MM.1S (cell line): ENCODE results near the gene BRD1.
A peak's percentile ranks its signal among the peaks of the same experiment; 100 is the strongest.
"Not testable (repeated sequence)": the region's sequence is repeated elsewhere in the genome, so short reads cannot be mapped to it uniquely, and the experiment has no call there.

Experiments
- DNase-seq: peaks from one replicate; pipeline ENCODE4 v3.0.0-alpha.2; 2015
- H2AFZ ChIP-seq: fragments of 300-600 bp; sonication (generic); 2 replicates; pipeline ENCODE4 v1.6.0; 2016; ENCODE audit warnings: antibody characterized with exemption, low read length
- H3F3A ChIP-seq: fragments of 300-600 bp; sonication (generic); 2 replicates; pipeline ENCODE4 v1.6.1; 2016; ENCODE audit warnings: mild to moderate bottlenecking, antibody characterized with exemption, low read length, moderate library complexity, mixed read lengths; ENCODE audit not compliant: insufficient read depth
- H3K27ac ChIP-seq: fragments of 300-600 bp; sonication (generic); 2 replicates; pipeline ENCODE4 v1.5.1; 2016; ENCODE audit warnings: mild to moderate bottlenecking, low read length
- H3K27me3 ChIP-seq: fragments of 300-600 bp; sonication (generic); replicated peaks from 2 replicates; pipeline ENCODE4 v1.6.0; 2016; ENCODE audit warnings: low read length; ENCODE audit not compliant: insufficient read depth
- H3K36me3 ChIP-seq: fragments of 300-600 bp; sonication (generic); replicated peaks from 2 replicates; pipeline ENCODE4 v1.6.1; 2016; ENCODE audit warnings: mild to moderate bottlenecking, low read length, mixed read lengths; ENCODE audit not compliant: insufficient read depth
- H3K4me1 ChIP-seq: fragments of 300-600 bp; sonication (generic); 2 replicates; pipeline ENCODE4 v1.6.1; 2016; ENCODE audit warnings: low read length, mixed read lengths
- H3K4me2 ChIP-seq: fragments of 300-600 bp; sonication (generic); 2 replicates; pipeline ENCODE4 v1.6.0; 2016; ENCODE audit warnings: low read depth, low read length
- H3K4me3 ChIP-seq: fragments of 300-600 bp; sonication (generic); 2 replicates; pipeline ENCODE4 v1.5.1; 2016; ENCODE audit warnings: low read length, mixed read lengths
- H3K79me2 ChIP-seq: fragments of 300-600 bp; sonication (generic); 2 replicates; pipeline ENCODE4 v1.6.1; 2016; ENCODE audit warnings: mixed run types, low read length, mixed read lengths
- H3K9ac ChIP-seq: fragments of 300-600 bp; sonication (generic); 2 replicates; pipeline ENCODE4 v1.6.1; 2016; ENCODE audit warnings: low read length, mixed read lengths
- H3K9me2 ChIP-seq: fragments of 300-600 bp; sonication (generic); replicated peaks from 2 replicates; pipeline ENCODE4 v1.6.1; 2016; ENCODE audit warnings: mild to moderate bottlenecking, low read length, mixed read lengths; ENCODE audit not compliant: insufficient read depth
- H3K9me3 ChIP-seq: fragments of 300-600 bp; sonication (generic); replicated peaks from 2 replicates; pipeline ENCODE4 v1.6.1; 2016; ENCODE audit warnings: mild to moderate bottlenecking, low read length, mixed read lengths; ENCODE audit not compliant: insufficient read depth
- H4K20me1 ChIP-seq: fragments of 300-600 bp; sonication (generic); 2 replicates; pipeline ENCODE4 v1.6.1; 2016; ENCODE audit warnings: mild to moderate bottlenecking, low read length, moderate library complexity, mixed read lengths; ENCODE audit not compliant: insufficient read depth
- CTCF ChIP-seq: fragments of 300-600 bp; sonication (generic); IDR thresholded peaks from 2 replicates; pipeline ENCODE4 v1.5.1; 2016; ENCODE audit warnings: antibody characterized with exemption, low read length, mixed read lengths
- EZH2 ChIP-seq: fragments of 300-600 bp; sonication (generic); optimal IDR thresholded peaks from 2 replicates; pipeline ENCODE3; 2017; ENCODE audit warnings: low read depth, mild to moderate bottlenecking, antibody characterized with exemption, low read length, mixed read lengths
- EZH2phosphoT487 ChIP-seq: fragments of 300-600 bp; sonication (generic); IDR thresholded peaks from 2 replicates; pipeline ENCODE4 v1.6.1; 2018; ENCODE audit warnings: antibody characterized with exemption, low read length

Gene BRD1

GRCh38 chr22:49855251-49855911 is 27.7 kb upstream of the BRD1 start:
- no peak for DNase-seq
- peaks cover 8% of the 10 kb centered on the region; the same call in 1 of the 2 replicates for H4K20me1 ChIP-seq
- H3K9ac ChIP-seq, result no peak overlapping the region
- H3K27ac ChIP-seq, result no peak overlapping the region
- no peak for TF ChIP-seq CTCF
- TF ChIP-seq EZH2phosphoT487, result no peak
- no peak for TF ChIP-seq EZH2
- no peaks in the 10 kb centered on the region for H3K9me3 ChIP-seq
- H3K4me2 ChIP-seq, result peak overlapping the region; percentile 94; the same call in 1 of the 2 replicates
- H3K4me3 ChIP-seq, result peak overlapping the region; percentile 85; the same call in 1 of the 2 replicates
- H2AFZ ChIP-seq, result no peak overlapping the region
- peaks cover 10% of the 10 kb centered on the region; the same call in 1 of the 2 replicates for H3K4me1 ChIP-seq
- H3F3A ChIP-seq, result peaks cover 8% of the 10 kb centered on the region
- no peaks in the 10 kb centered on the region for H3K36me3 ChIP-seq
- peaks cover 62% of the 10 kb centered on the region for H3K79me2 ChIP-seq
- no peaks in the 10 kb centered on the region for H3K9me2 ChIP-seq
- peaks cover 3% of the 10 kb centered on the region; the same call in 1 of the 2 replicates for H3K27me3 ChIP-seq

- H3K4me2 ChIP-seq, result peak overlapping the region; percentile 94
- H4K20me1 ChIP-seq, result peaks cover 6% of the 10 kb centered on the region; the same call in 1 of the 2 replicates
- H3K9ac ChIP-seq, result peak overlapping the region; percentile 74
- H3K36me3 ChIP-seq, result no peaks in the 10 kb centered on the region
- no peaks in the 10 kb centered on the region for H3K9me3 ChIP-seq
- TF ChIP-seq CTCF (no peak), EZH2 (no peak), EZH2phosphoT487 (no peak)
- H3K9me2 ChIP-seq, result no peaks in the 10 kb centered on the region
- peaks cover 8% of the 10 kb centered on the region for H3F3A ChIP-seq
- H3K4me1 ChIP-seq, result peaks cover 10% of the 10 kb centered on the region; the same call in 1 of the 2 replicates
- H3K79me2 ChIP-seq, result peaks cover 51% of the 10 kb centered on the region
- peak overlapping the region; percentile 29; the same call in 1 of the 2 replicates for H3K27ac ChIP-seq
- 0 out of 2 replicates have a peak overlapping the region, but pooled peaks have one; percentile 21 for H2AFZ ChIP-seq
- DNase-seq, result peak; percentile 29
- H3K27me3 ChIP-seq, result peaks cover 11% of the 10 kb centered on the region
- peak overlapping the region; percentile 85 for H3K4me3 ChIP-seq
These were observed 26.5 kb upstream of the BRD1 start for GRCh38 chr22:49853981-49854831.

DNA sequence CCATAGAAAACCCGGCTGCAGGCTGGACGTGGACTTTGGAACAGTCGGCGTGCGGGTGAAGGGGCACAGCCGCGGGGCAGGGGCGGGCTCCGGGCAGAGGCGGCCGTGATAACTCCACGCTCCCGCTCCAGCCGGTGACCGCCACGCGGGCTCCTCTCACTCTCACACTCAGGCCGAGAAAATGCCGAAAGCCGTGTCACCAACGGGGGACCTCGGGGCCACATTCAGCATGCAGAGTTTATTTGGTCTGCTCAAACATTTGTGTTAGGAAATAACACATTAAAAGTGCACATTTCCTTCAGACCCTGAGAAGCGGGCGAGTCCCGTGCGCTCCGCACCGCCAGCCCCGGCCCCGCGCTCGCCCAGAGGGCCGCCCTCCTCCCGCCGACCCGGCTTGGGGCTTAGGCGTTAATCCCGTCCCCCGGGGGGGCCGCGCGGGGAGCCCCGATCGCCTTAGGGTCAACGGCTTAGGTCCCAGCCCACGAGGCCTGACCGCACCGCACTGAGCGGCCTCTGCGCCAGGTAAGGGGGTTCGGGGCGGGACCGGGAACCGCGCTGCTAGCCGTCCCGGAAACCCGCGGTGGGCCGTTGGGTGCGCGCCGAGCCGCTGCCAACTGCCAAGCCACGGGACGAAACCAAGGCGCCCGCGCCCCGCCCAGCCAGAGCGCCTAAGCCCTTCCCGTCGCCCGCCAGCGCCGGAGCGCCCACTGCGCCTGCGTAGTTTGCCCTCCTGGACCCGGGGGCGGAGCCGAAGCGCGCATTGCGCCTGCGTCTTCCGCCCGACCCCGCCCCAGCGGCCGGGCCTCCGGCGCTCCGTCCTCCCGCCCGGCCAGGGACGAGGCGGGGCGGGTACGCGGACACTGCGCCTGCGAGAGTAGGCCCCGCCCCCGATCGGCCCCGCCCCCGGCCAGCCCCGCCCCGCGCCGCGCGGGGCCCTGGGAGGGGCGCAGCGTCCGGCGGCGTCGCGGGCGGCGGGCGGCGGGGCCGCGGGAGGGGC is 25.5 kb upstream of the BRD1 start, which contains the start of gene ZBED4:
ZBED4 (plus strand) TSS at position 947 of the 997 bp plus-strand sequence. CDS start 29,819 bp downstream, outside the sequence.
- TF ChIP-seq CTCF (no peak), EZH2phosphoT487 (no peak), EZH2 (no peak)
- Histone ChIP-seq H3K9me2 (no peaks in the 10 kb centered on the region), H3K9me3 (no peaks in the 10 kb centered on the region), H3K36me3 (no peaks in the 10 kb centered on the region), H3K79me2 (peaks cover 41% of the 10 kb centered on the region), H3K4me1 (peaks cover 10% of the 10 kb centered on the region; the same call in 1 of the 2 replicates), H3F3A (peaks cover 8% of the 10 kb centered on the region), H3K4me3 (peak within 1 kb of the TSS; percentile 85), H3K27me3 (peaks cover 13% of the 10 kb centered on the region), H2AFZ (peak within 1 kb of the TSS; percentile 89), H3K9ac (peak within 1 kb of the TSS; percentile 97), H3K27ac (peak within 1 kb of the TSS; percentile 98), H4K20me1 (0 out of 2 replicates have a peak, but pooled peaks cover 5% of the 10 kb centered on the region), H3K4me2 (peak within 1 kb of the TSS; percentile 99)
- DNase-seq, result peak; percentile 99

GRCh38 chr22:49852568-49852897 is 24.9 kb upstream of the BRD1 start:
- H3K27ac ChIP-seq, result peak overlapping the region; percentile 98
- peak overlapping the region; percentile 97 for H3K9ac ChIP-seq
- H3K9me2 ChIP-seq, DNase-seq, H3F3A ChIP-seq, H3K9me3 ChIP-seq, H3K36me3 ChIP-seq, H4K20me1 ChIP-seq, H3K4me1 ChIP-seq: not testable (repeated sequence)
- peaks cover 16% of the 10 kb centered on the region for H3K27me3 ChIP-seq
- H3K79me2 ChIP-seq, result peaks cover 34% of the 10 kb centered on the region
- peak overlapping the region; percentile 89 for H2AFZ ChIP-seq
- peak overlapping the region; percentile 99 for H3K4me2 ChIP-seq
- peak overlapping the region; percentile 77 for H3K4me3 ChIP-seq
